Liver (tissue), 9 donors: ENCODE results near the gene FEM1C. TPM values are rescaled to one million over a fixed set of nuclear protein-coding genes. Genes with fewer than 3 reads are reported as not detected.

Experiments used
- DNase-seq: peaks from one replicate; pipeline ENCODE4 v3.0.0-alpha.2; 2017; ENCODE audit warnings: low spot score
- H3K27ac ChIP-seq, 2 donors: one replicate each; pipeline ENCODE4 v1.7.0; 2013; ENCODE audit warnings: inconsistent platforms in 2 of 2, low read length in 2 of 2, control low read depth in 1 of 2, low read depth in 1 of 2, mild to moderate bottlenecking in 1 of 2
- H3K27me3 ChIP-seq, 4 donors: one replicate each; pipeline versions ENCODE4 v1.6.1 to v1.7.0; 2013; ENCODE audit warnings: low read length in 3 of 4, inconsistent platforms in 1 of 4, mild to moderate bottlenecking in 1 of 4, moderate library complexity in 1 of 4; ENCODE audit not compliant: control insufficient read depth in 4 of 4, insufficient read depth in 4 of 4
- H3K36me3 ChIP-seq, 4 donors: one replicate each; pipeline versions ENCODE4 v1.6.1 to v1.7.0; 2013; ENCODE audit warnings: low read length in 3 of 4, mild to moderate bottlenecking in 3 of 4, low read depth in 1 of 4, moderate library complexity in 1 of 4; ENCODE audit not compliant: control insufficient read depth in 4 of 4, insufficient read depth in 3 of 4
- H3K4me1 ChIP-seq, 4 donors: one replicate each; pipeline versions ENCODE4 v1.6.1 to v1.7.0; 2013; ENCODE audit warnings: low read length in 3 of 4, mild to moderate bottlenecking in 3 of 4, moderate library complexity in 1 of 4; ENCODE audit not compliant: control insufficient read depth in 4 of 4, insufficient read depth in 4 of 4
- H3K4me3 ChIP-seq, 3 donors: one replicate each; pipeline versions ENCODE4 v1.6.1 to v1.7.0; 2013; ENCODE audit warnings: low read length in 3 of 3, control low read depth in 1 of 3, low read depth in 1 of 3, mild to moderate bottlenecking in 1 of 3
- H3K9ac ChIP-seq, 2 donors: one replicate each; pipeline ENCODE4 v1.7.0; 2013; ENCODE audit warnings: low read length in 2 of 2, mild to moderate bottlenecking in 2 of 2, moderate library complexity in 2 of 2, control low read depth in 1 of 2, low read depth in 1 of 2
- H3K9me3 ChIP-seq, 4 donors: one replicate each; pipeline versions ENCODE4 v1.6.1 to v1.7.0; 2013; ENCODE audit warnings: low read length in 3 of 4; ENCODE audit not compliant: control insufficient read depth in 4 of 4
- ATF3 ChIP-seq: IDR thresholded peaks from 2 replicates; pipeline ENCODE4 v1.6.1; 2016; ENCODE audit warnings: antibody characterized with exemption
- CTCF ChIP-seq: fragments of 150-350 bp; IDR thresholded peaks from 2 replicates; pipeline ENCODE4 v1.5.1; 2017; ENCODE audit warnings: improper control_type of control experiment, low read depth, low read length; ENCODE audit not compliant: missing input control
- EGR1 ChIP-seq, 2 donors: IDR thresholded peaks; 2 replicates each; pipeline ENCODE4 v1.6.1; 2016 to 2018; ENCODE audit warnings: antibody characterized with exemption in 2 of 2, low read depth in 2 of 2
- FOXA1 ChIP-seq: IDR thresholded peaks from 2 replicates; pipeline ENCODE4 v1.6.1; 2016; ENCODE audit warnings: antibody characterized with exemption
- FOXA2 ChIP-seq: IDR thresholded peaks from 2 replicates; pipeline ENCODE4 v1.6.1; 2016; ENCODE audit warnings: antibody characterized with exemption
- GABPA ChIP-seq, 2 donors: IDR thresholded peaks in 1 of 2; conservative IDR thresholded peaks in 1 of 2; 2 replicates each; pipeline ENCODE4 v1.6.1; 2016; ENCODE audit warnings: antibody characterized with exemption in 2 of 2, mild to moderate bottlenecking in 1 of 2, moderate library complexity in 1 of 2
- HNF4A ChIP-seq, 2 donors: conservative IDR thresholded peaks; 2 replicates each; pipeline ENCODE4 v1.6.1; 2016; ENCODE audit warnings: antibody characterized with exemption in 2 of 2, mild to moderate bottlenecking in 2 of 2
- HNF4G ChIP-seq: IDR thresholded peaks from 2 replicates; pipeline ENCODE4 v1.6.1; 2016; ENCODE audit warnings: antibody characterized with exemption
- JUND ChIP-seq, 2 donors: IDR thresholded peaks; 2 replicates each; pipeline ENCODE4 v1.6.1; 2016; ENCODE audit warnings: antibody characterized with exemption in 2 of 2
- NR2F2 ChIP-seq: IDR thresholded peaks from 2 replicates; pipeline ENCODE4 v1.6.1; 2016; ENCODE audit warnings: antibody characterized with exemption
- RAD21 ChIP-seq, 2 donors: IDR thresholded peaks; 2 replicates each; pipeline ENCODE4 v1.6.1; 2016; ENCODE audit warnings: antibody characterized with exemption in 2 of 2, mild to moderate bottlenecking in 2 of 2
- REST ChIP-seq: IDR thresholded peaks from 2 replicates; pipeline ENCODE4 v1.6.1; 2016; ENCODE audit warnings: antibody characterized with exemption, mild to moderate bottlenecking
- RXRA ChIP-seq, 2 donors: IDR thresholded peaks; 2 replicates each; pipeline ENCODE4 v1.6.1; 2017 to 2018; ENCODE audit warnings: antibody characterized with exemption in 2 of 2, mild to moderate bottlenecking in 1 of 2
- SP1 ChIP-seq: IDR thresholded peaks from 2 replicates; pipeline ENCODE4 v1.6.1; 2018; ENCODE audit warnings: antibody characterized with exemption, mild to moderate bottlenecking
- TAF1 ChIP-seq: conservative IDR thresholded peaks from 2 replicates; pipeline ENCODE4 v1.6.1; 2016; ENCODE audit warnings: antibody characterized with exemption, mild to moderate bottlenecking
- YY1 ChIP-seq: IDR thresholded peaks from 2 replicates; pipeline ENCODE4 v1.6.1; 2016; ENCODE audit warnings: antibody characterized with exemption, mild to moderate bottlenecking
- ZBTB33 ChIP-seq: IDR thresholded peaks from 2 replicates; pipeline ENCODE4 v1.6.1; 2016; ENCODE audit warnings: antibody characterized with exemption
- WGBS: extraction: QIAGEN DNeasy Blood & Tissue Kit; methylation state at CpG from one replicate; pipeline ENCODE4 v1.1.7; 2013; 5-methylcytosine and 5-hydroxymethylcytosine counted together
- polyA plus RNA-seq, 2 donors: library from polyadenylated mRNA; stranded (reverse) in 1 of 2; unstranded in 1 of 2; fragments of 200-250 nt in 1 of 2; fragments of >200 nt in 1 of 2; fragmentation: Nextera tagmentation in 1 of 2; extraction: Ambion mirVana in 1 of 2; gene quantifications; one replicate each; pipeline versions ENCODE4 v1.2.1 to v1.2.3, GENCODE V29; 2013 to 2015
- total RNA-seq, 2 donors: library from RNA; depleted of rRNA; stranded (reverse); fragments of >200 nt; gene quantifications; one replicate each; pipeline ENCODE4 v1.2.3, GENCODE V29; 2014
- TF ChIP-seq, protein P1 (sequence below): IDR thresholded peaks from 2 replicates; pipeline ENCODE4 v1.6.1; 2016; ENCODE audit warnings: antibody characterized with exemption
- donor health status: healthy.
- donor health status: healthy.
- donor health status: healthy.
- donor health status: healthy.
- donor health status: healthy.

The FEM1C gene
- total and polyA plus RNA-seq, 4 donors: 3.4 to 14.3 (median 8.8) TPM

DNA sequence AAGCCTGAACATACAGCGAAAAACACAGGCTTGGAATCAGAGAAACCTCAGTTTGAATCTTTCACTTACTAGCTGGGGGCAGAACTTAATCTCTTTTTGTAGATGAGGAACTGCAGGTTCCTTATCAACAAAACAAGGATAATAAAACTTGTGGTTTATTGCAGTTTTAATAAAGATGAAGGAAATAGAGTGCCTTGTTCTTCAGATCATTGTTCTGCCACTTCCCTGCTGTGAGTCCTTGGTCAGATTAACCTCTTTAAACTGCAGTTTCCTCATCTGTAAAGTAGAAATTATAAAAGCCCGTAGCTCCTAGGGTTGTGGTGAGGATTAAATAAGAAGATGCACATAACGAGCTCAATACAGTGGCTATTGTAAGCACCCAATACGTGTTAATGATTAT lies 57.4 kb downstream of the FEM1C start (continued):
- TF ChIP-seq REST: no peak
- TF ChIP-seq GABPA (IDR thresholded peaks at IDR 0.05 in 1 of 2, conservative IDR thresholded peaks at IDR 0.05 in 1 of 2): no peak

GRCh38 chr5:115486728-115487127 lies 57.8 kb downstream of the FEM1C start:
- no peak overlapping the region for H3K27ac ChIP-seq
- no peaks in the 10 kb centered on the region for H3K4me1 ChIP-seq
- WGBS: 92% methylated on average over 2 of the region's 2 CpGs
- H3K36me3 ChIP-seq: no peaks in the 10 kb centered on the region
- TF ChIP-seq FOXA1 (no peak), HNF4G (no peak), RXRA (IDR thresholded peaks at IDR 0.05) (no peak), SP1 (no peak), YY1 (no peak), NR2F2 (no peak), CTCF (no peak), RAD21 (IDR thresholded peaks at IDR 0.05) (no peak), HNF4A (conservative IDR thresholded peaks at IDR 0.05) (no peak), ATF3 (no peak), REST (no peak), ZBTB33 (no peak), GABPA (IDR thresholded peaks at IDR 0.05 in 1 of 2, conservative IDR thresholded peaks at IDR 0.05 in 1 of 2) (no peak), EGR1 (IDR thresholded peaks at IDR 0.05; ENCODE audit: low read depth in 2 of 2) (no peak), JUND (IDR thresholded peaks at IDR 0.05) (no peak), TAF1 (no peak), FOXA2 (no peak)
- TF ChIP-seq, protein P1, sequence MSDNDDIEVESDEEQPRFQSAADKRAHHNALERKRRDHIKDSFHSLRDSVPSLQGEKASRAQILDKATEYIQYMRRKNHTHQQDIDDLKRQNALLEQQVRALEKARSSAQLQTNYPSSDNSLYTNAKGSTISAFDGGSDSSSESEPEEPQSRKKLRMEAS: no peak
- H3K9ac ChIP-seq: no peak overlapping the region
- DNase-seq: no peak
- no peak overlapping the region for H3K4me3 ChIP-seq
- no peaks in the 10 kb centered on the region for H3K9me3 ChIP-seq
- H3K27me3 ChIP-seq: no peaks in the 10 kb centered on the region
